Caco-2 (cell line): ENCODE measurements around the gene SELENOT. TPM values are rescaled to one million over a fixed set of nuclear protein-coding genes. Genes with fewer than 3 reads are reported as not detected.

ENCODE experiments used
- BruUV-seq: library from RNA; stranded (reverse); fragments of 400-500 nt; replicated peaks from 2 replicates; lab custom pipeline; 2021; lab: Mats Ljungman, UMichigan
- CTCF ChIA-PET: fragments of 300-600 bp; sonication (Branson Sonifier 250); formaldehyde crosslinking; loops from one replicate; lab custom pipeline; 2022; ENCODE audit warnings: antibody characterized with exemption; lab: Charles Lee
- POLR2A ChIA-PET: fragments of 300-600 bp; sonication (Branson Sonifier 250); formaldehyde crosslinking; loops from one replicate; lab custom pipeline; 2022; ENCODE audit warnings: antibody characterized with exemption; lab: Charles Lee
- DNase-seq, 2 experiments: peaks; one replicate each; pipeline versions ENCODE4 v3.0.0 to v3.0.0-alpha.2; 2020 to 2022
- H3K27me3 ChIP-seq: replicated peaks from 2 replicates; pipeline ENCODE4 v1.6.0; 2011; ENCODE audit warnings: low read length; ENCODE audit not compliant: control insufficient read depth, insufficient read depth
- H3K36me3 ChIP-seq: 2 replicates; pipeline ENCODE4 v1.5.1; 2011; ENCODE audit warnings: low read length; ENCODE audit not compliant: control insufficient read depth, insufficient read depth
- H3K4me1 ChIP-seq: fragments of 250-450 bp; sonication (Bioruptor Pico); 2 replicates; pipeline ENCODE4 v1.5.1; 2020; ENCODE audit warnings: mild to moderate bottlenecking
- H3K4me3 ChIP-seq: 2 replicates; pipeline ENCODE4 v1.5.1; 2011; ENCODE audit warnings: low read depth, mild to moderate bottlenecking, control low read depth, low read length
- H3K9me3 ChIP-seq: fragments of 250-450 bp; sonication (Bioruptor Pico); 2 replicates; pipeline ENCODE4 v1.5.1; 2020; ENCODE audit warnings: mild to moderate bottlenecking, moderate library complexity
- H3K27ac Mint-ChIP-seq: one replicate; pipeline ENCODE4 v1.8.0; 2022; ENCODE audit warnings: mixed read lengths; ENCODE audit not compliant: unreplicated experiment
- H3K27me3 Mint-ChIP-seq: one replicate; pipeline ENCODE4 v1.8.0; 2022; ENCODE audit warnings: mixed read lengths; ENCODE audit not compliant: insufficient read depth, unreplicated experiment
- H3K36me3 Mint-ChIP-seq: one replicate; pipeline ENCODE4 v1.8.0; 2022; ENCODE audit warnings: mild to moderate bottlenecking, mixed read lengths; ENCODE audit not compliant: insufficient read depth, unreplicated experiment
- H3K4me1 Mint-ChIP-seq: one replicate; pipeline ENCODE4 v1.8.0; 2022; ENCODE audit warnings: low read depth, mixed read lengths; ENCODE audit not compliant: unreplicated experiment
- H3K4me3 Mint-ChIP-seq: one replicate; pipeline ENCODE4 v1.8.0; 2022; ENCODE audit warnings: mild to moderate bottlenecking, moderate library complexity, mixed read lengths; ENCODE audit not compliant: unreplicated experiment
- H3K9me3 Mint-ChIP-seq: one replicate; pipeline ENCODE4 v1.8.0; 2022; ENCODE audit warnings: mixed read lengths; ENCODE audit not compliant: unreplicated experiment
- intact Hi-C: fragments of 100-400 bp; cut with micrococcal nuclease; formaldehyde crosslinking; loops from one replicate; pipeline ENCODE4 v1.10.0; 2022; ENCODE audit not compliant: unreplicated experiment
- total RNA-seq: library from RNA; stranded (reverse); gene quantifications from 2 replicates; pipeline ENCODE4 v1.2.3, GENCODE V29; 2022
- TF ChIP-seq, protein P1 (sequence below), 2 experiments: fragments of 200-600 bp in 1 of 2; IDR thresholded peaks; 1 replicate in 1 of 2; 2 replicates in 1 of 2; pipeline versions ENCODE4 v1.5.1 to v1.8.0; 2011 to 2022; ENCODE audit warnings: antibody characterized with exemption in 1 of 2, control low read depth in 1 of 2, inconsistent platforms in 1 of 2, low read depth in 1 of 2, low read length in 1 of 2, mild to moderate bottlenecking in 1 of 2, moderate library complexity in 1 of 2; ENCODE audit not compliant: insufficient read depth in 1 of 2, severe bottlenecking in 1 of 2, unreplicated experiment in 1 of 2

SELENOT gene
- total RNA-seq, 1 experiment from 2014 or later, result 124 TPM

DNA sequence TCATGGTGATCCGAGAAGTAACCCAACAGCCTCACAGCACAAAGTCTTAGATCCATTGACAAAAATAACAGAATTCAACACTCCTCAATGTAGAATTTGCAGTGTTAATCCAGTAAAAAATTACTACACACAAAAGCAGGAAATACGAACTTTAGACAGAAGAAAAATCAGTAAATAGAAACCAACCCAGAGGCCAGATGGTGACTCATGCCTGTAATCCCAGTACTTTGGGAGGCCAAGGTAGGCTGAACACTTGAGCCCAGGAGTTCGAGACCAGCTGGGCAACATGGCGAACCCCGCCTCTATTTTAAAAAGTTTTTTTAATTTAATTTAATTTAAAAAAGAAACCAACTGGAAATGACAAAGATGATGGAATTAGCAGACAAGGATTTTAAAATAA lies 36.1 kb downstream of the SELENOT start:
- no peaks in the 10 kb centered on the region for H3K27me3 Mint-ChIP-seq
- no peak overlapping the region for H3K27ac Mint-ChIP-seq
- TF ChIP-seq, protein P1, sequence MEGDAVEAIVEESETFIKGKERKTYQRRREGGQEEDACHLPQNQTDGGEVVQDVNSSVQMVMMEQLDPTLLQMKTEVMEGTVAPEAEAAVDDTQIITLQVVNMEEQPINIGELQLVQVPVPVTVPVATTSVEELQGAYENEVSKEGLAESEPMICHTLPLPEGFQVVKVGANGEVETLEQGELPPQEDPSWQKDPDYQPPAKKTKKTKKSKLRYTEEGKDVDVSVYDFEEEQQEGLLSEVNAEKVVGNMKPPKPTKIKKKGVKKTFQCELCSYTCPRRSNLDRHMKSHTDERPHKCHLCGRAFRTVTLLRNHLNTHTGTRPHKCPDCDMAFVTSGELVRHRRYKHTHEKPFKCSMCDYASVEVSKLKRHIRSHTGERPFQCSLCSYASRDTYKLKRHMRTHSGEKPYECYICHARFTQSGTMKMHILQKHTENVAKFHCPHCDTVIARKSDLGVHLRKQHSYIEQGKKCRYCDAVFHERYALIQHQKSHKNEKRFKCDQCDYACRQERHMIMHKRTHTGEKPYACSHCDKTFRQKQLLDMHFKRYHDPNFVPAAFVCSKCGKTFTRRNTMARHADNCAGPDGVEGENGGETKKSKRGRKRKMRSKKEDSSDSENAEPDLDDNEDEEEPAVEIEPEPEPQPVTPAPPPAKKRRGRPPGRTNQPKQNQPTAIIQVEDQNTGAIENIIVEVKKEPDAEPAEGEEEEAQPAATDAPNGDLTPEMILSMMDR (IDR thresholded peaks at IDR 0.05; ENCODE audit: insufficient read depth in 1 of 2, low read depth in 1 of 2, low read length in 1 of 2, severe bottlenecking in 1 of 2, unreplicated experiment in 1 of 2), result no peak
- CTCF ChIA-PET, result no interaction called here
- H3K4me1 Mint-ChIP-seq, result no peaks in the 10 kb centered on the region
- H3K4me3 Mint-ChIP-seq, result no peak overlapping the region
- no peaks in the 10 kb centered on the region for H3K27me3 ChIP-seq
- no TSS peak for BruUV-seq
- DNase-seq, result no peak
- H3K9me3 ChIP-seq, result no peaks in the 10 kb centered on the region
- POLR2A ChIA-PET, result no interaction called here
- H3K4me1 ChIP-seq, result no peaks in the 10 kb centered on the region
- H3K36me3 Mint-ChIP-seq, result no peaks in the 10 kb centered on the region
- intact Hi-C loops, result no loop called here
- H3K36me3 ChIP-seq, result no peaks in the 10 kb centered on the region
- H3K4me3 ChIP-seq, result no peak overlapping the region
- no peaks in the 10 kb centered on the region for H3K9me3 Mint-ChIP-seq

DNA sequence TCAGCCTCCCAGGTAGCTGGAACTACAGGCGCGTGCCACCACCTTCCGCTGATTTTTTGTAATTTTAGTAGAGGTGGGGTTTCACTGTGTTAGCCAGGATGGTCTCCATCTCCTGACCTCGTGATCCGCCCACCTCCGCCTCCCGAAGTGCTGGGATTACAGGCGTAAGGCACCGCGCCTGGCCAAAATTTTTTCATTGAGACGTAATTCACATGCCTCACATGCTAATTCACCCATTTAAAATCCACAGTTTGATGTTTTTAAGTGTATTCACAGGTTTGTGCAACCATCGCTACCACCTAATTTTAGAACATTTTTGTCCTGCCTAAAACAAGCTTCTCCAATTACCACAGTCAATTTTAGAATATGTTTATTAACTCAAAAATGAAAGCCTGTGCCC lies 37.1 kb downstream of the SELENOT start:
- no peak for DNase-seq
- H3K9me3 Mint-ChIP-seq, result no peaks in the 10 kb centered on the region
- ChIA-PET CTCF (no interaction called here), POLR2A (no interaction called here)
- H3K27ac Mint-ChIP-seq, result no peak overlapping the region
- BruUV-seq, result no TSS peak
- H3K4me1 ChIP-seq, result no peaks in the 10 kb centered on the region
- H3K4me3 ChIP-seq, result no peak overlapping the region
- intact Hi-C loops, result no loop called here
- H3K4me1 Mint-ChIP-seq, result no peaks in the 10 kb centered on the region
- no peak overlapping the region for H3K4me3 Mint-ChIP-seq
- no peaks in the 10 kb centered on the region for H3K9me3 ChIP-seq
- H3K27me3 ChIP-seq, result no peaks in the 10 kb centered on the region
- TF ChIP-seq, protein P1 (IDR thresholded peaks at IDR 0.05; ENCODE audit: insufficient read depth in 1 of 2, low read depth in 1 of 2, low read length in 1 of 2, severe bottlenecking in 1 of 2, unreplicated experiment in 1 of 2), result no peak
- no peaks in the 10 kb centered on the region for H3K36me3 ChIP-seq
- no peaks in the 10 kb centered on the region for H3K27me3 Mint-ChIP-seq
- H3K36me3 Mint-ChIP-seq, result no peaks in the 10 kb centered on the region

GRCh38 chr3:150653110-150653561 lies 50.0 kb downstream of the SELENOT start:
- POLR2A ChIA-PET, result no interaction called here
- Mint-ChIP-seq H3K36me3 (no peaks in the 10 kb centered on the region), H3K4me1 (no peaks in the 10 kb centered on the region), H3K27me3 (peaks cover 9% of the 10 kb centered on the region), H3K27ac (no peak overlapping the region), H3K4me3 (no peak overlapping the region), H3K9me3 (no peaks in the 10 kb centered on the region)
- H3K4me3 ChIP-seq, result no peak overlapping the region
- BruUV-seq, result no TSS peak
- H3K27me3 ChIP-seq, result no peaks in the 10 kb centered on the region
- intact Hi-C loops, result no loop called here
- CTCF ChIA-PET, result no interaction called here
- H3K9me3 ChIP-seq, result no peaks in the 10 kb centered on the region
- H3K36me3 ChIP-seq, result no peaks in the 10 kb centered on the region
- no peaks in the 10 kb centered on the region for H3K4me1 ChIP-seq
- TF ChIP-seq, protein P1 (IDR thresholded peaks at IDR 0.05; ENCODE audit: insufficient read depth in 1 of 2, low read depth in 1 of 2, low read length in 1 of 2, severe bottlenecking in 1 of 2, unreplicated experiment in 1 of 2), result no peak
- DNase-seq, result no peak
